T-helper 2 cell (primary cell): ENCODE measurements around the gene PRKCD.

ENCODE experiments used
- DNase-seq, 5 experiments: peaks; one replicate each; pipeline versions ENCODE4 v3.0.0 to v3.0.0-alpha.2; 2012 to 2022

PRKCD gene

DNA sequence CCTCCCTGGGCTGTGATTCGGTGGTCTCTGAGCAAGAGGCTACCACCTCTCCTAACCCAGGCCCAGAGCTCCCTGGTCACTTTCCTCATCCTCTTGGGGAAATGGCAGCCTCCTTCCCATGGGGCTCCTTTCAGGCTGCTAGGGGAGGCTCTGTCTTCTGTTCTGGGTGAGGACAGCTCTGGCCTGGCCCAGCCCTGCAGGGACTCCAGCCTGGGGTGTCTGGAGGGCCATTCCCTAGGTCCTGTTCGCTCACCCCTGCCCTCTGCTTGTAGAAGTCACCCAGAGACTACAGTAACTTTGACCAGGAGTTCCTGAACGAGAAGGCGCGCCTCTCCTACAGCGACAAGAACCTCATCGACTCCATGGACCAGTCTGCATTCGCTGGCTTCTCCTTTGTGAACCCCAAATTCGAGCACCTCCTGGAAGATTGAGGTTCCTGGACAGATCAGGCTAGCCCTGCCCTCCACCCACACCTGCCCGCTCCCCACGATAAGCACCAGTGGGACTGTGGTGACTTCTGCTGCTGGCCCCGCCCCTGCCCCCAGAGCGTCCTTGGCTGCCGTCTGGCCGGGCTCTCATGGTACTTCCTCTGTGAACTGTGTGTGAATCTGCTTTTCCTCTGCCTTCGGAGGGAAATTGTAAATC is 30.9 kb downstream of the PRKCD start:
- DNase-seq, result no peak

DNA sequence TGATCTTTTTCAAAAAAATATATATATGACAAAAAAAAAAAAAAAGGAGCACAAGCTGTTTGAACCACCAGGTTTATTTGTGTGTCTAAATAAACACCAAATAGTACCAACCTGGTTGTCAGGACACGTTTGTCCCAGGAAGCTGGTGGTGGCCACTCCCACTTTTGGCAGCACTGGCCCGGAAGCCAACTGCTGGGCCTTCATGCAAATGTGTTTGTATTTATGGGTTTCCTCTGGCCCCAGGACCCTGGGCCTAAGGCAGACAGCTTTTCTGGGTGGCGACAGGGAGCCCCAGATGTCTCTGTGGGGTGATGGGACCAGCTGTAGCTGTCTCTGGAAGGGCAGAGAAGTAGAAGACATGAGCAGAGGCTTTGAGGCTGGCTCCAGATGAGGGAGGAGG is 31.6 kb downstream of the PRKCD start:
- DNase-seq, result no peak

DNA sequence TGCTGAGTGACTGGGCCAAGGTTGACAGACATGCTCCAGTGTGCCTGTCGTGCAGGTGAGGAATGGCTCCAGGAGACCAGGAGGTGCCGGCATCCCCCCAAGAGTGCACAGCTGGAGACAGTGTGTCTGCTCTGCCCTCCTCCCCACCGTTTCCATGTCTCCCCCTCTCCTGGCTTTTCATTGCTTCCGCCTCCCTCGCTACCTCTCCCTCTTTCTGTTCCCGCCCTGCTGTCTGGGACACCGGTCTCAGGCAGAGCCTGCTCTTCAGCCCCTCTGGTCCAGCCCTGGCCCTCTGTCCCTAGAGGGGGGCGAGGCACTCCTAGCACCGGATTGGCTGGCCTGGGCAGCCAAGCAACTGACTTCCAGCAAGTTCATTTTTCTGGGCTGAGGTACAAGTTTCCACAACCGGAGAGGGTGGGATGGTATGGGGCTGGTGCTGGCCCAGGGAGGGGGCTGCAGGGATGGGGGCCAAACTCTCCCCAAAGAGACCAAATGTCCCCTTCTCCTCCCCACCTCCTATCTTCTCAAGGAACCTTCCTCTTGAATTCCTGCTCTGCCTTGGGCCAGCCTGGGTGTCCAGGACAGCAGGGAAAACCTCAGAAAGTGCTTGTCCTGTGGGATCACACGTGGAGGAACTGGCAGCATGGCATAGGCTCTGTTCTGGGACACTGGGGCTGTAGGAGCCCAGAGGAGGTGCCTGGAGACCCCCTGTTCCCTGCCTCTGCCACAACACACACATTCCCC is 32.6 kb downstream of the PRKCD start:
- no peak for DNase-seq

DNA sequence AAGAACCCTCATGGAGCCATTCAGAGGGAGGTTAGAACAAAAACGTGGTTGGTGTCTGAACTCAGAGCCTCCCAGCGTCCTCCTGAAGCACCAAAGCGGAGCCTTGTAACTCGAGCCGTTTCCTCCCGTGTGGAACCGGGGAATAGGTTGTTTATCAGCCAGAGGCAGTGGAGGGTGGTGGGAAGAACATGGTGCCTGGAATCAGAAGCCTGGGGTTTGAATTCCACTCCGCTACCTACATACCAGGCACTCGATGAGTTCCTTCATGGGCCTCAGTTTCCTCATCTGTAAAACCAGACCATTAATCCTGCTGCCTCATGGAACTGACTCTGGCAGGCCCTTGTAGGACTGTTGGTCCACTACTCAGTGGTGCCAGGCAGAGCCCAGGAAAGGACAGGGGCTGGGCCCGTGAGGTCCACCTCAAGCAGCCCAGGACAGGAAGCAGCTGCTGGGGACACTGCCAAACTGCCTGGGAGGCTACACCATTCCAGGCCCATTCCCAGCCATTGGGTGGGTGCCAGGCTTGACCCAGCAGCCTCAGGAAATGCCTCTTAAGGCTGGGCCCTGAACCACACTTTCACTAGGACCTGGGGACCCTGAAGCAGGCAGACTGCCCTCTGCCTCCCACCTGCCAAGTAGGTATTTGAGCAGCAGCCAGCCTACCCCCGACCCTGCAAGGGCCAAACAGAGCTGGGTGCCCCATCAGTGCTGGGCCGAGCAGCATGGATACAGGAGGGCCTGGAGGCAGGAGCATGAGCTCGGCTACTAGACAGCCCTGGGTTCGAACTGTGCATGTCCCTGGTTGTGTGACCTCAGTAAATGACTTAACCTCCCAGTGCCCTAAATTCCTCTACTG is 33.4 kb downstream of the PRKCD start:
- DNase-seq, result no peak

DNA sequence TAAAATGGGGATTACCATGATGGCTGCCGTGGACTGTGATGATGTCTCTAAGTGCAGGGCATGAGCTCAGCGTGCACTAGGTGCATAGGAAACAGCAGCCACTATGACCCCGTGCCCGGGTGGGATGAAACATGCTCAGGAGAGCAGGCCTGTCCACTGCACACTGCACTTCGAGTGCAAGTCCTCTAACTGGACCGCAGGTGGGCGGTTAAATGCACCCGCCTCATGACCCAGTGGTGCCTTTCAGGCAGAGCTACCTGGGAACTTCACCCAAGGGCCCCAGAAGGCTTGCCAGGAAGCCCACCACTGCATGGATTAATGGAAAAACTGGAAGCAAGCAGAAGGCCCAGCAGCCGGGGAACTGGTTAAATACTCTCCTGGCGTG is 34.0 kb downstream of the PRKCD start:
- no peak for DNase-seq

DNA sequence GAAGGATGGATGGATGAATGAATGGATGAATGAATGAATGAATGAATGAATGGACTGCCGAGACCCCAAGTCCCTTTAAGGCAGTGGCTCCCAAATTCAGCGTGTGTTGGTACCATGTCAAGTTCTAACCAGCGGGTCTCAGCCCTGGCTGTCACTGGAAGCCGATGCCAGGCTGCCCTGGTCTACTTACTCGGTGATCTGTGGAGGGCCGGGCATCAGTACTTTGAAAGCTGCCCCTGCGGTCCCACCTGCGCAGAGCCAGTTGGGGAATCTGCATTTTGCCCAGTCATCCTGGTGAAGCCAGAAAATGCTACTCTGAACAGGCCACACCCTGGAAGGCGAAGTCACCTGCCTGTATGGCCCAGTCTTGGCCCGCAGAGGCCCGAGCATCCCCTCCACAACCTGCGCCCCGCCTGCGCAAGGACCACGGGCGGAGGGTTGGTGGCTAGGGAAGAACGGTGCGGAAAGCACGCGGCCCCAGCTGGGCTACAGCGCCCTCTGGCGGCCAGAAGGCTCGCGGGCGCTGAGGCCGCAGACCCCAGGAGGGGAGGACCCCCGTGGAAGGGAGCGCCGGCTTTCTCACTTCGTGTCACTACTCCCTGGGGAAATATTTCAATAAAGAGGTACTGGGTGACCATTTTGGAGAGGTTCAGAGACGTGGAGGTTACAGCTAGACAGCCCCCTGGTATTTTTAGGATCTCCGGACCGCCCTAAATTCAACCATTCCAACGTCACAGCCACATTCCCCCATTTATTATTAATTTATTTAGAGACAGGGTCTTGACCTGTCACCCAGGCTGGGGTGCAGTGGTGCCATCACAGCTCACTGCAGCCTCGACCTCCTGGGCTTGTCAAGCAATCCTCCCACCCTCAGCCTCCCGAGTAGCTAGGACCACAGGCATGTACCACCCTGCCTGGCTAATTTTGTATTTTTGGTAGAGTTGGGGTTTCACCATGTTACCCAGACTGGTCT is 34.9 kb downstream of the PRKCD start:
- peak; percentile 23 to 59 (median 39) for DNase-seq

DNA sequence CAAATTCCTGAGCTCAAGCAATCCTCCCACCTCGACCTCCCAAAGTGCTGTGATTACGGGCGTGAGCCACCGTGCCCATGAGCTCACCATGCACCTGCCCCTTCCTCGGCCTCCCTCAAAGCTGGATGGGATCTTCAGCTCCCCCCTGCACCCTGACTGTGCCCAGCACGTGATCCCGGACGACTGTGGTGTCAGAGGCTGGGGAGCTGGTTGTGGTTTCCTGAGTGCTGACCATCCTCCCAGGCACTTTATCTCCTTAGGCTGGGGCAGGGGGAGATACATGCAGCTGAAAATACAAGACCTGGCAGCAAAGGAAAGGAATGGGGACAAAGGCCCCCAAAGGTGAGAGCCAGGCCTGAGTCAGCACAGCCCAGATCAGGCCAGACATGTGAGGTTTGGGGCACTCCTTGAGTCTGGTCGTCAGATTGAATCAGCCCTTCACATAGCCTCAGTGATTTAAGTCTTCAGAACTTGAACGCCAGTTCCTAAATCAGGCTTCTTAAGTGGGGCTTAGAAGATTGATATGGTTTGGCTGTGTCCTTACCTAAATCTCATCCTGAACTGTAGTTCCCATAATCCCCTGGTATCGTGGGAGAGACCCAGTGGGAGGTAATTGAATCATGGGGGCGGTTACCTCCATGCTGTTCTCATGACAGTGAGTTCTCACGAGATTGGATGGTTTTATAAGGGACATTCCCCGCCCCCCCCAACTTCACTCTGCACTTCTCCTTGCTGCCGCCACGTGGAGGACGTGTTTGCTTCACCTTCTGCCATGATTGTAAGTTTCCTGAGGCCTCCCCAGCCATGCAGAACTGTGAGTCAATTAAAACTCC is 35.8 kb downstream of the PRKCD start:
- peak in 2 of 5 experiments; percentile 21 to 74 for DNase-seq

DNA sequence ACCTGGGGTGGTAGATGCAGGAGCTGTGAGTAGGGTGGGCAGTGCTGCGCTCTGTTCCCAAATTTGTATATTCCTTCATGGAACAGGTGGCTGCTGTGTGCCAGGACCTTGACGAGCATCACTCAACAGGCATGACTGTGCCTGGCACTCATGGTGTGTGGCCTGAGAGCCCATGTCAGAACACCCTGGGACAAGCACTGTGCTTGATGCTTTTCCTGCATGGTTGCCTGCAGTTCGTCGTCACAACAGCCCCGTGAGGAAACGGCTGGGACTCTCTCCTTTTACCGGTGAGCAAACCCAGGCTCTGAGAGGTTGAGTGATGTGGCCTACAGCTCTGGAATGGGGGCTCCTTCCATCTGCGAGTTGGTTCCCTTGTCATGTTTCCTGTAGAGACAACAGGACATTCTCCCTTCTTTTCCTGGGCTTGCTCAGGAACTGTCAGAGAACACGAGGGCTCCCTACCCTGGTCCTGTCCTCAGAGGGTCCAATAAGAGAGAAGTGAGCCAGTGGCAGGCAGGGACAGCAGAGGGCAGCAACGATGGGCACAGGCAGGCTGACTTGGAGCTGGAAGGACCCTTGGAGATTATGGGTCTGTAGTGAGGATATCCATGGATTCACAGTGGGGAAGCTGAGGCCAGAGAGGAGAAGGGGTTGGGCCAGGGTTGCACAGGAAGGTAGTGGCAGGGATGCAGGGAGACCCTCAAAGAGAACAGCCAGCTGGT is 37.4 kb downstream of the PRKCD start:
- DNase-seq, result no peak

DNA sequence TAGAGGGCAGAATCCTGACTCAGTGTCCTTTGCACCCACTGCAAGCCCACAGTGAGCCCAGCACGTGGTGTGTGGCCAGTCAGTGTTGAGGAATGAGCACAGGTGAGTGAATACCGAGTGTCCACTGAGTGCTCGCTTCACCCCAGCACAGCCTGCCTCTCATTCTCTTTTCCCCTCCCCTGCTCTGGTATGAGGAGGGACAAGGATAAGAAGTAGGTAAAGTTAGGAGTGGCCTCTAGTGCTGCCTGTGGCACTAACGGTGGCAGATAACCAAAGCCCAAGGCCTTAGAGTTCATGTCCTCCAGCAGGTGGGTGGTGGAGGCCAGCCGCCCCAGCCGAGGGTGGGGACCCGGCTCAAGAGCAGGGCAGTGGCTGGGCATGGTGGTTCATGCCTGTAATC is 38.0 kb downstream of the PRKCD start:
- DNase-seq, result no peak

DNA sequence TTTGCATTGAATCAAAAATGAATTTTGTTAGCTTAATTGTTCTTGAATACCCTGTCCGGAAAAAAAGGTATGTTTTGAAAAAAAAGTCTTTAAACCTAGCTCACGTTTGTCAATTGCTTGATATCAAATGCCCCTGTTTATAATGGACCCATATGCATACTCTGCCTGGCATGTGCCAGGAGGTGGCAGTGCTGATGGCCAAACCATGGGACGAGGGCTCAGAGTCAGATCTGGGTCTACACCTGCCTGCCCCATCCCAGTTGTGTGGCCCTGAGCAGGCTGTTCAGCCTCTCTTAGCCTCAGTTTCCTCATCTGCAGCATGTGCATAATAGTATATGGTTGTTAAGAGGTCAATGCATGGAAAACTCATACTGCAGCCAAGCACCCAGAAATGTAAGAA is 38.8 kb downstream of the PRKCD start:
- DNase-seq, result no peak

DNA sequence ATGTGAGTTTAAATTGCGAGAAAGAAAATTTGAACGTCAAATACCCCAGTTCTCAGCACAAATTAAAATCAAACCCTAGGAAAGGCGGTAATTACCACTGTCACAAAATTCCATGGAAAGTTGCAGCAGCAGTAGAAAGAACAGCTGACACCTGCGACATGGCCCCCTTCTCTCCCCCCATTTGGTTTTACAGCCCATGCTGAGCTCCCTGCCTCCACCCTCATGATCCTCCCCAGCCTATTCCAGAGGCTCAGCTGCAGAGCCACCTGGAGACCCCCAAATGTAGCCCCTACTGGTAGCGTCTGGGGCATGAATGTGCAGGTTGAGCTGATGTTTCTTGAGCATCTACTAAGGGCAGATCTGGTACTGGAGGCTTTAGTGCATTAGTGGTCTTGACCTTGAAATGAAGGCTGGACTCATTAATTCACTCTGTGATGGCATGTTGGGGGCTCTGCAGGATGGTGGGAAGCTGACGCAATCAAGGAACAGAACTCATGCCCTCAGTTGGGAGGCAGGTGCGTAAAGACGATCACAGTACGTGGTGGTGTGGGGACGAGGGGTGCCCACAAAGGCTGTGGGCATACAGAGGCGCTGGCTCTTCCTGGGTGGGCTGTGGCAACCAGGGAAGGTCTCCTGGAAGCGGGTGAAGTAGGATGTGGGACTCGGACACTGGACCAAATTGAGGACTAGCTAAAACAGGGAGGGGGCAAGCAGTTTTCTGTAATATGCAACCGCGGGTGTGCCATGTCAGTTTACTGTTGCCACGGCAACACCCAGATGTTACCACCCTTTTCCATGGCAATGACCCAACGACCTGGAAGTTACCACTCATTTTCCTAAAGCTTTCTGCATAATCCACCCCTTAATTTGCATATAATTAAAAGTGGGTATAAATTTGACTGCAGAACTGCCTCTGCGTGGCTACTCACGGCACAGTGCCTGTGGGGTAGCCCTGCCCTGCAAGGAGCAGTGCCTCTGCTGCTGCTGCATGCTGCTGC is 39.8 kb downstream of the PRKCD start:
- DNase-seq, result no peak

DNA sequence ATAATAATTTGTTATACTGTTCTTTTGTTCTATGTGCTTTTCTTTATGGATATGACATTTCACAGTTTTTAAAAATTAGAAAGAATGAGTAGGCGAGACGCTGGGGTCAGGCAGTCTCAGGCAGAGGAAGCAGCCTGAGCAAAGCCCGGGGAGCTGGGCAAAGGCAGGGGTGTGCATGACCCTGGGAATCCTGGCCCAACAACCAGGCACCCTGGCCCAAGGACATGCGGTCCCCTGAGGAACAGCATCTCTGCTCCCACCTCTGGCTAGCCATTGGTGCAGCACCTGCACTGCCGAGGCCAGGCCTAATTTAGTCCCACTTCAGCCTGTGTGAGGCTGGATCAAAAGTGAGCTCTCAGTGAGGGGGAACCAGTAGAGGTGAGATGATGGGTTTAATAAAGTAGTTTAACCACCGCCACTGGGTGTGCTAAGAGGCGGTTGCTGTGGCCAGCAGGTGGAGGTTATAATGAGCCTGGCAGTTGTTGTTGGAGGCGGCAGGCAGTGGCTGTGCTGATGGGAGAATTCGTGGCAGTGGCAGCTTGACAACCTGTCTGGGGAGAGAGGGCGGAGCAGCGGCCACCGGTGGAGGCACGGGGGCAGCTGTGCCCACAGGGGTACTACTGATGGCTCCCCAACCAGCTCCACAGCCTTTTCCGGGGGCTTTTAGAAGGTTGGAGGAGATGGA is 41.5 kb downstream of the PRKCD start:
- DNase-seq, result no peak

DNA sequence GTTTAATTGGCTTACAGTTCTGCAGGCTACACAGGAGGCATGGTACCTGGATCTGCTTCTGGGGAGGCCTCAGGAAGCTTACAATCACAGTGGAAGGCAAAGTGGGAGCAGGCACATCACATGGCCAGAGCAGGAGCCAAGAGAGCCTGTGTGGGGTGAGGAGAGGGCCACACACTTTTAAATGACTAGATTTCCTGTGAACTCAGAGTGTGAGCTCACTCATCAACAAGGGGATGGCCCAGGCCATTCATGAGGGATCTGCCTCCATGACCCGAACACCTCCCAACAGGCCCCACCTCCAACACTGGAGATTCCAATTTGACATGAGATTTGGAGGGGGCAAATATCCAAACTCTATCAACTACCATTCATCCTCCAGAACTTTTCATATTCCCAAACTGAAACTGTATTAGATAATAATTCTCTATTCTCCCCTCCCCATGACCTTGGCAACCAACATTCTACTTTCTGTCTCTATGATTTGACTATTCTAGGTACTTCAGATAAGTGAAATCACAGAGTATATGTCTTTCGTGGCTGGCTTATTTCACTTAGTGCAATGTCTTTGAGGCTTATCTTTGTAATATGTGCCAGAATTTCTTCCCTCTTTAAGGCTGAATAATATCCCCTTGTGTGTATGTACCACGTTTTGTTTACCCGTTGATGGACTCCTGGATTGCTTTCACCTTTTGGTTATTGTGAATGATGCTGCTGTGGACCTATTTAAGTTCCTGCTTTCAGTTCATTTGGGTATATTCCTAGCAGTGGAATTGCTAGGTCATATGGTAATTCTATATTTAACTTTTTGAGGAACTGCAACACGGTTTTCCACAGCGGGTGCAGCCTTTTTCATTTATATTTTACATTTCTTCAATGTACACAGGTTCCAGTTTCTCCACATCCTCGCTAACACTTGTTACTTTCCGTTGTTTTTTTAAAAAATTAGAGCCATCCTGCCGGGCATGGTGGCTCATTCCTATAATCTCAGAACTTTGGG is 51.0 kb downstream of the PRKCD start:
- DNase-seq, result no peak

DNA sequence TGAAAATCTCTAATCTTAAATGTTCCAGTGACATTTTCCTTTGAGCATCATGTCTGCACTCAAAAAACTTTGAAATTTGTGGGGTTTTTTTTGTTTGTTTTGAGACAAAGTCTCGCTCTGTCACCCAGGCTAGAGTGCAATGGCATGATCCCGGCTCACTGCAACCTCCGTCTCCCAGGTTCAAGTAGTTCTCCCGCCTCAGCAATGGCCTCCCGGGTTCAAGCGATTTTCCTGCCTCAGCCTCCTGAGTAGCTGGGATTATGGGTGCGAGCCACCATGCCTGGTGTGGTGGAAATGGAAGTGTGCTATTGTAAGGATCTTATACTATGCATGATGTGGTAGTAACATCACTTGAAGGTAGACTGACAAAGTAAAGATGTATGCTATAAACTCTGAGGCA is 52.3 kb downstream of the PRKCD start:
- DNase-seq, result no peak

DNA sequence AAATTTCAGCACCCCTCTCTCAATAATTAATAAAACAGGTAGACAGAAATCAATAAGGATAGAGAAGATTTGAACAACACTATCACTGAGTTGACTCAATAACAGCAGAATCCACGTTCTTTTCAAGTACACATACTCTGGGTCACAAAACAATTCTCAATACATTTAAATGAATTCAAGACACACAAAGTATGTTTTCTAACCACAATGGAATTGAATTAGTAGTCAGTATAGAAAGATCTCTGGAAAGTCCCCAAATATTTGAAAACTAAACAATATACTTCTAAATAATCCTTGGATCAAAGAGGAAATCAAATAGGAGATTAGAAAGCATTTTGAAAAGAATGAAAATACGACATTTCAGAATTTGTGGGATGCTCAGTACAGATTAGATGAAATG is 54.8 kb downstream of the PRKCD start:
- DNase-seq, result no peak

DNA sequence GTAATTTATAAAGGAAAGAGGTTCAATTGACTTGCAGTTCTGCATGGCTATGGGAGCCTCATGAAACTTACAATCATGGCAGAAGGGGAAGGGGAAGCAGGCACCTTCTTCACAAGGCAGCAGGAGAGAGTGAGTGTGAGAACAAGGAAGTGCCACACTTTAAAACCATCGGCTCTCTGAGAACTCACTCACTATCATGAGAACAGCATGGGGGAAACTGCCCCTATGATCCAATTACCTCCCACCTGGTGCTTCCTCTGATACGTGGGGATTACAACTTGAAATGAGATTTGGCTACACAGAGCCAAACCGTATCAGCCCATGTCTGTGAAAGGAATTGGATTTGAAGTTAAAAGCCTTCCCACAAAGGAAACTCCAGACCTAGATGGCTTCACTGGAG is 55.7 kb downstream of the PRKCD start:
- DNase-seq, result no peak

DNA sequence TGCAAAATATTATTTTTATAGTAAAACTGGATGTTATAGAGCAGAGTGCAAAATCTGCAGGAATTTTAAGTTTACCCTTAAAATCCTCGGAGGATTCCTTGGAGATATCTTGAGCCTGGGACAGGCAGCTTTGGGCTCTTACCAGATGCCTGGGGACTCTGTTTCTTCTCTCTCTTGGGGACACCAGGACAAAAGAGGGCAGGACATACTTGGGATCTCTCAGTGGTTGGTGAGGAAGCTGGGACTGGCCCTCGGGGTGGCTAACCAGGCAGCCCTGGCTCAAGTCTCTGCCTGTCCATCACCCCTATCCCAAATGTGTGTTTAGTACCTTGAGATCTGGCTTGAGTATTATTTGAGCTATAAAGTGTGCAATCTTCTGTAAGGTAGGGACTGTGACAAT is 56.2 kb downstream of the PRKCD start:
- no peak for DNase-seq

DNA sequence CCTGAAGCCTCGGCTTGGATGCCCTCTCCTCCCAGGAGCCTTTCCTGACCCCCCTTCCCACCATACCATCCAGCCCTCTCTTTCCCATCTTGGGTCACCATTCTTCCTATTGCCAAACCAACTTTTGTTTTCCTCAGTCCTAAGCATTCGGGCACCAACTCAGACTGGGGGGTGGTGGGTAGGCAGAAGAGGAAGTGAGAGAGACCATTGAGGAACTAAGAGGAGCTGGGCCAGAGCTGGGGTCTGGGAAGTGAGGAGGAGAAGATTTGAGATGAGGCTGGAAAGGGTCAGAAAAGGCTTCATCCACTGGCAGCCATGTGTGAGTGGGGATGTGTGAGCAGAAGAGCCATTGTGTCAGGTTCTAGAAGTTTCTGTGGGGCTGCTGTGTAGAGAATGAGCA is 57.1 kb downstream of the PRKCD start:
- no peak for DNase-seq
